ENCODE data around the gene PBRM1. TPM values are rescaled to one million over a fixed set of nuclear protein-coding genes. Genes with fewer than 3 reads are reported as not detected.
A peak's percentile ranks its signal among the peaks of the same experiment; 100 is the strongest.

PBRM1 gene
- total and polyA plus RNA-seq, 2 experiments from 2014 or later = 57.5 to 72.5 TPM

GRCh38 chr3:52537165-52537620 lies 148.5 kb downstream of the PBRM1 start:
- no peak for ATAC-seq
- TF ChIP-seq ETS1 (IDR thresholded peaks at IDR 0.05) = no peak
- no peak for TF ChIP-seq CREB1 (CRISPR knock-in tag; IDR thresholded peaks at IDR 0.05; ENCODE audit: low read depth)
- no peak for TF ChIP-seq REST (IDR thresholded peaks at IDR 0.05; ENCODE audit: unreplicated experiment)
- no peak for TF ChIP-seq EZH2phosphoT487 (IDR thresholded peaks at IDR 0.05; ENCODE audit: unreplicated experiment)
- no peak for TF ChIP-seq NANOG (IDR thresholded peaks at IDR 0.05; ENCODE audit: borderline replicate concordance)
- no peak for TF ChIP-seq ZNF114 (CRISPR knock-in tag; IDR thresholded peaks at IDR 0.05)
- TF ChIP-seq POLR2AphosphoS5 (IDR thresholded peaks at IDR 0.05; ENCODE audit: low read depth) = no peak
- TF ChIP-seq ZNF462 (CRISPR knock-in tag; IDR thresholded peaks at IDR 0.05) = no peak
- TF ChIP-seq EZH2 (IDR thresholded peaks at IDR 0.05; ENCODE audit: low read depth, unreplicated experiment) = no peak
- TF ChIP-seq CTCF (conservative IDR thresholded peaks at IDR 0.05; ENCODE audit: low read depth in 2 of 2) = no peak
- TF ChIP-seq STAT1 (IDR thresholded peaks at IDR 0.05; ENCODE audit: unreplicated experiment) = no peak
- TF ChIP-seq JUNB (IDR thresholded peaks at IDR 0.05; ENCODE audit: unreplicated experiment) = no peak
- no peak for TF ChIP-seq ZNF331 (CRISPR knock-in tag; IDR thresholded peaks at IDR 0.05; ENCODE audit: low read depth)
- peaks cover 23% of the 10 kb centered on the region for H3K27me3 Mint-ChIP-seq (ENCODE audit: insufficient read depth, low read depth, poor library complexity)
- peaks cover 46% of the 10 kb centered on the region for H4K20me1 ChIP-seq (replicated peaks; ENCODE audit: insufficient read depth)
- H2AFZ ChIP-seq = no peak overlapping the region
- H3K4me2 ChIP-seq = peak overlapping the region; percentile 94
- peaks cover 36% of the 10 kb centered on the region for H3K4me1 ChIP-seq (ENCODE audit: insufficient read depth)
- no peak for DNase-seq (ENCODE audit: low spot score)
- H3K9me2 ChIP-seq (ENCODE audit: insufficient read depth) = no peaks in the 10 kb centered on the region
- H3K4me3 ChIP-seq = peak overlapping the region; percentile 97
- H3K36me3 ChIP-seq (ENCODE audit: insufficient read depth) = peaks cover 4% of the 10 kb centered on the region; the same call in 1 of the 2 replicates
- H3K36me3 Mint-ChIP-seq (ENCODE audit: low read depth) = peaks cover 28% of the 10 kb centered on the region
- peaks cover 18% of the 10 kb centered on the region for H3F3A ChIP-seq (replicated peaks; ENCODE audit: low read depth)
- H3K27ac ChIP-seq (ENCODE audit: low read depth) = peak overlapping the region; percentile 91; the same call in 1 of the 2 replicates
- H3K4me3 Mint-ChIP-seq = peak overlapping the region; percentile 99
- peaks cover 38% of the 10 kb centered on the region for H3K4me1 Mint-ChIP-seq
- H3K27ac Mint-ChIP-seq = peak overlapping the region; percentile 99
- H3K27me3 ChIP-seq (ENCODE audit: insufficient read depth) = no peaks in the 10 kb centered on the region
- H3K9me3 Mint-ChIP-seq = no peaks in the 10 kb centered on the region
- H3K79me2 ChIP-seq (replicated peaks; ENCODE audit: insufficient read depth) = peaks cover 46% of the 10 kb centered on the region

All from GM23338 (cell line).